HepG2 (cell line): Measurements from ENCODE around the gene SF3B5. TPM values are rescaled to one million over a fixed set of nuclear protein-coding genes. Genes with fewer than 3 reads are reported as not detected.

ENCODE experiments used
- DZIP1 ChIP-seq: sonication (generic); formaldehyde crosslinking; IDR thresholded peaks from 2 replicates; pipeline ENCODE4 v1.5.0; 2020; ENCODE audit warnings: mild to moderate bottlenecking, missing genetic modification reagents
- GMEB2 ChIP-seq: IDR thresholded peaks from 2 replicates; pipeline ENCODE4 v1.6.1; 2016; ENCODE audit warnings: missing biosample characterization, missing genetic modification reagents, low read depth
- PHF21A ChIP-seq: sonication (generic); formaldehyde crosslinking; IDR thresholded peaks from 2 replicates; pipeline ENCODE4 v1.5.0; 2020; ENCODE audit warnings: mild to moderate bottlenecking, missing genetic modification reagents
- SALL2 ChIP-seq: sonication (generic); formaldehyde crosslinking; IDR thresholded peaks from 2 replicates; pipeline ENCODE4 v1.8.1; 2023; ENCODE audit warnings: mild to moderate bottlenecking, missing genetic modification reagents, inconsistent platforms
- SIX1 ChIP-seq: sonication (generic); formaldehyde crosslinking; IDR thresholded peaks from 2 replicates; pipeline ENCODE4 v1.4.0; 2020; ENCODE audit warnings: missing genetic modification reagents, borderline replicate concordance
- ZBED4 ChIP-seq: sonication (generic); formaldehyde crosslinking; IDR thresholded peaks from 2 replicates; pipeline ENCODE4 v1.4.0; 2020; ENCODE audit warnings: missing genetic modification reagents, borderline replicate concordance
- ZBTB3 ChIP-seq: sonication (generic); formaldehyde crosslinking; IDR thresholded peaks from 2 replicates; pipeline ENCODE4 v1.4.0; 2020; ENCODE audit warnings: low read depth, mild to moderate bottlenecking, moderate library complexity, missing genetic modification reagents, borderline replicate concordance
- ZKSCAN1 ChIP-seq: fragments of 150-350 bp; IDR thresholded peaks from 2 replicates; pipeline ENCODE4 v1.6.1; 2014; ENCODE audit warnings: low read length
- ZNF546 ChIP-seq: sonication (generic); formaldehyde crosslinking; conservative IDR thresholded peaks from 2 replicates; pipeline ENCODE4 v1.8.1; 2023; ENCODE audit warnings: mild to moderate bottlenecking, missing genetic modification reagents
- ZNF557 ChIP-seq: sonication (generic); formaldehyde crosslinking; IDR thresholded peaks from 2 replicates; pipeline ENCODE4 v1.4.0; 2020; ENCODE audit warnings: missing genetic modification reagents
- ZNF7 ChIP-seq: IDR thresholded peaks from 2 replicates; pipeline ENCODE4 v1.6.1; 2016; ENCODE audit warnings: missing biosample characterization, missing genetic modification reagents
- ZSCAN29 ChIP-seq: sonication (generic); formaldehyde crosslinking; conservative IDR thresholded peaks from 2 replicates; pipeline ENCODE4 v1.4.0; 2020; ENCODE audit warnings: mild to moderate bottlenecking, missing genetic modification reagents
- ZSCAN30 ChIP-seq: sonication (generic); formaldehyde crosslinking; IDR thresholded peaks from 2 replicates; pipeline ENCODE4 v1.5.0; 2020; ENCODE audit warnings: mild to moderate bottlenecking, missing genetic modification reagents
- polyA plus RNA-seq, 8 experiments: library from polyadenylated mRNA; depleted of rRNA in 3 of 8; stranded (reverse) in 7 of 8; unstranded in 1 of 8; fragments of >200 nt; fragmentation: Illumina TruSeq in 4 of 8; extraction: Trizol in 4 of 8; gene quantifications; 2 replicates each; pipeline versions ENCODE4 v1.2.1 to v1.2.3, GENCODE V29; 2011 to 2016; ENCODE audit warnings: low read depth in 4 of 8, missing spikeins in 1 of 8, mixed read lengths in 1 of 8; ENCODE audit not compliant: insufficient read depth in 1 of 8
- total RNA-seq, 5 experiments: library from RNA; depleted of rRNA; stranded (reverse); fragments of >200 nt; fragmentation: Illumina TruSeq; extraction: Trizol; gene quantifications; 2 replicates each; pipeline ENCODE4 v1.2.3, GENCODE V29; 2016; ENCODE audit warnings: low read depth in 1 of 5
- TF ChIP-seq, protein P1 (sequence below): sonication (generic); formaldehyde crosslinking; IDR thresholded peaks from 2 replicates; pipeline ENCODE4 v1.4.0; 2020; ENCODE audit warnings: missing genetic modification reagents
- TF ChIP-seq, protein P2 (sequence below): IDR thresholded peaks from 2 replicates; pipeline ENCODE4 v1.6.1; 2018; ENCODE audit warnings: missing genetic modification reagents

The SF3B5 gene
- total and polyA plus RNA-seq, 2 of the 13 experiments (the other 11 are each of a cell fraction or from before 2014, with no cell fraction given) = 263 to 292 TPM

- TF ChIP-seq DZIP1 = no peak
- 0 out of 2 replicates have a peak, but pooled peaks have one; percentile 35 for TF ChIP-seq ZSCAN30 (CRISPR knock-in tag)
- no peak; the same call in 1 of the 2 replicates for TF ChIP-seq ZSCAN29 (CRISPR knock-in tag)
- peak; percentile 95 for TF ChIP-seq ZBTB3
- peak; percentile 80 for TF ChIP-seq GMEB2 (CRISPR knock-in tag)
- TF ChIP-seq SALL2 (CRISPR knock-in tag) = peak; percentile 93
- TF ChIP-seq, protein P1, sequence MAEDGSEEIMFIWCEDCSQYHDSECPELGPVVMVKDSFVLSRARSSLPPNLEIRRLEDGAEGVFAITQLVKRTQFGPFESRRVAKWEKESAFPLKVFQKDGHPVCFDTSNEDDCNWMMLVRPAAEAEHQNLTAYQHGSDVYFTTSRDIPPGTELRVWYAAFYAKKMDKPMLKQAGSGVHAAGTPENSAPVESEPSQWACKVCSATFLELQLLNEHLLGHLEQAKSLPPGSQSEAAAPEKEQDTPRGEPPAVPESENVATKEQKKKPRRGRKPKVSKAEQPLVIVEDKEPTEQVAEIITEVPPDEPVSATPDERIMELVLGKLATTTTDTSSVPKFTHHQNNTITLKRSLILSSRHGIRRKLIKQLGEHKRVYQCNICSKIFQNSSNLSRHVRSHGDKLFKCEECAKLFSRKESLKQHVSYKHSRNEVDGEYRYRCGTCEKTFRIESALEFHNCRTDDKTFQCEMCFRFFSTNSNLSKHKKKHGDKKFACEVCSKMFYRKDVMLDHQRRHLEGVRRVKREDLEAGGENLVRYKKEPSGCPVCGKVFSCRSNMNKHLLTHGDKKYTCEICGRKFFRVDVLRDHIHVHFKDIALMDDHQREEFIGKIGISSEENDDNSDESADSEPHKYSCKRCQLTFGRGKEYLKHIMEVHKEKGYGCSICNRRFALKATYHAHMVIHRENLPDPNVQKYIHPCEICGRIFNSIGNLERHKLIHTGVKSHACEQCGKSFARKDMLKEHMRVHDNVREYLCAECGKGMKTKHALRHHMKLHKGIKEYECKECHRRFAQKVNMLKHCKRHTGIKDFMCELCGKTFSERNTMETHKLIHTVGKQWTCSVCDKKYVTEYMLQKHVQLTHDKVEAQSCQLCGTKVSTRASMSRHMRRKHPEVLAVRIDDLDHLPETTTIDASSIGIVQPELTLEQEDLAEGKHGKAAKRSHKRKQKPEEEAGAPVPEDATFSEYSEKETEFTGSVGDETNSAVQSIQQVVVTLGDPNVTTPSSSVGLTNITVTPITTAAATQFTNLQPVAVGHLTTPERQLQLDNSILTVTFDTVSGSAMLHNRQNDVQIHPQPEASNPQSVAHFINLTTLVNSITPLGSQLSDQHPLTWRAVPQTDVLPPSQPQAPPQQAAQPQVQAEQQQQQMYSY (CRISPR knock-in tag) = no peak
- TF ChIP-seq ZNF7 (CRISPR knock-in tag) = no peak
- peak; percentile 58; the same call in 1 of the 2 replicates for TF ChIP-seq SIX1 (CRISPR knock-in tag)
- no peak for TF ChIP-seq ZKSCAN1
- peak; percentile 75 for TF ChIP-seq PHF21A (CRISPR knock-in tag)
- TF ChIP-seq ZNF546 = peak; percentile 78; the same call in 1 of the 2 replicates
- no peak; the same call in 1 of the 2 replicates for TF ChIP-seq ZNF557 (CRISPR knock-in tag)
- TF ChIP-seq, protein P2, sequence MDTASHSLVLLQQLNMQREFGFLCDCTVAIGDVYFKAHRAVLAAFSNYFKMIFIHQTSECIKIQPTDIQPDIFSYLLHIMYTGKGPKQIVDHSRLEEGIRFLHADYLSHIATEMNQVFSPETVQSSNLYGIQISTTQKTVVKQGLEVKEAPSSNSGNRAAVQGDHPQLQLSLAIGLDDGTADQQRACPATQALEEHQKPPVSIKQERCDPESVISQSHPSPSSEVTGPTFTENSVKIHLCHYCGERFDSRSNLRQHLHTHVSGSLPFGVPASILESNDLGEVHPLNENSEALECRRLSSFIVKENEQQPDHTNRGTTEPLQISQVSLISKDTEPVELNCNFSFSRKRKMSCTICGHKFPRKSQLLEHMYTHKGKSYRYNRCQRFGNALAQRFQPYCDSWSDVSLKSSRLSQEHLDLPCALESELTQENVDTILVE (CRISPR knock-in tag) = peak; percentile 95
- TF ChIP-seq ZBED4 (CRISPR knock-in tag) = 0 out of 2 replicates have a peak, but pooled peaks have one; percentile 51
Measured at GRCh38 chr6:144095134-144096002, at the start of gene SF3B5 (continued).
